HL-60/S4 treated with retinoic acid at 250 ng/mL for 4 days and 3 days (cell line): Measurements from ENCODE around the gene ZNF816.
"Not testable (repeated sequence)": the region's sequence is repeated elsewhere in the genome, so short reads cannot be mapped to it uniquely, and the experiment has no call there.

ENCODE experiments used
- in situ Hi-C: fragments of 300-500 bp; cut with MboI; formaldehyde crosslinking; loops from 2 replicates; pipeline ENCODE4 v1.7.0; 2022; ENCODE audit warnings: low sequenced_read_pairs

The ZNF816 gene

DNA sequence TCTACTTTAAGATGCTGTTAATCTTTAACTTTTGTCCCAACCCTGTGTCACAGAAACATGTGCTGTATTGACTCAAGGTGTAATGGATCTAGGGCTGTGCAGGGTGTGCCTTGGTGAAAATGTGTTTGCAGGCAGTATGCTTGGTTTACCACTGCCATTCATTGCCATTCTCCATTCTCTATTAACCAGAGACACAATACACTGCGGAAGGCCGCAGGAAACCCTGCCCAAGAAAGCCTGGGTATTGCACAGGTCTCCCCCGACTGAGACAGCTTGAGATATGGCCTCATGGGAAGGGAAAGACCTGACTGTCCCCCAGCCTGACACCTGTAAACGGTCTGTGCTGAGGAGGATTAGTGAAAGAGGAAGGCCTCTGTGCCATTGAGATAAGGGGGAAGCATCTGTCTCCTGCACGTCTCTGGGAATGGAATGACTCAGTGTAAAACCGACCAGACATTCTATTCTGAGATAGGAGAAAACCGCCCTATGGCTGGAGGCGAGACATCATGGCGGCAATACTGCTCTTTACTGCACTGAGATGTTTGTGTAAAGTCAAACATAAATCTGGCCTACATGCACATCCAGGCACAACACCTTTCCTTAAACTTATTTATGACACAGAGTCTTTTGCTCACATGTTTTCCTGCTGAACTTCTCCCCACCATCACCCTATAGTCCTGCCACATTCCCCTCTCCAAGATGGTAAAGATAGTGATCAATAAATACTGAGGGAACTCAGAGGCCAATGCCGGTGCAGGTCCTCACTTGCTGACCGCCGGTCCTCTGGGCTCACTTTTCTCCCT lies 26.3 kb downstream of the ZNF816 start:
- in situ Hi-C loops, result no loop called here

DNA sequence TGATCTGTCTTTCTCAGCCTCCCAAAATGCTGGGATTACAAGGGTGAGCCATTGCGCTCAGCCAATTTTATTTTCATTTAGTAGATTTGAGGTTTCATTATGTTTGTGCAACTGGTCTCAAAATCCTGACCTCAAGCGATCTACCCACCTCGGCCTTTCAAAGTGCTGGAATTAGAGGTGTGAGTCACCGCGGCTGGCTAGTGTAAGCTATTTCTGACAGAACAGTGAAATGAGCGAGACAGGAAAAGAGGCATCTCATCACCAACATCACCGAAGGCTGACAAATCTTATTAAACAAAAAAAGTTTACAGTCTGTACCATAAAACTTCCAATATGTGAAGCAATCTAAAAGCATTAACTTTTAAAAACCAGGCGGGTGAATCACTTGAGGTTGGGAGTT lies 27.2 kb downstream of the ZNF816 start:
- in situ Hi-C loops, result no loop called here

DNA sequence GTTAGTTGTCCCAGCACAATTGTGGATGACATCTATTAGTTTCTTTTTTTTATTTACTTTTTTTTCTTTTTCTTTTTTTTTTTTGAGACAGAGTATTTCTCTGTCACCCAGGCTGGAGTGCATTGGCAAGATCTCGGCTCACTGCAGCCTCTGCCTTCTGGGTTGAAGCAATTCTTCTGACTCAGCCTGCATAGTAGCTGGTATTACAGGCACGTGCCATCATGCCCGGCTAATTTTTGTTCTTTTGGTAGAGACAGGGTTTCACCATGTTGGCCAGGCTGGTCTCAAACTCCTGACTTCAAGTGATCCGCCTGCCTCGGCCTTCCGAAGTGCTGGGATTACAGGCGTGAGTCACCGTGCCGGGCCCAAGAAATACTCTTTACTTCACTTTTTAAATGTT lies 38.0 kb downstream of the ZNF816 start:
- in situ Hi-C loops, result not testable (repeated sequence)

DNA sequence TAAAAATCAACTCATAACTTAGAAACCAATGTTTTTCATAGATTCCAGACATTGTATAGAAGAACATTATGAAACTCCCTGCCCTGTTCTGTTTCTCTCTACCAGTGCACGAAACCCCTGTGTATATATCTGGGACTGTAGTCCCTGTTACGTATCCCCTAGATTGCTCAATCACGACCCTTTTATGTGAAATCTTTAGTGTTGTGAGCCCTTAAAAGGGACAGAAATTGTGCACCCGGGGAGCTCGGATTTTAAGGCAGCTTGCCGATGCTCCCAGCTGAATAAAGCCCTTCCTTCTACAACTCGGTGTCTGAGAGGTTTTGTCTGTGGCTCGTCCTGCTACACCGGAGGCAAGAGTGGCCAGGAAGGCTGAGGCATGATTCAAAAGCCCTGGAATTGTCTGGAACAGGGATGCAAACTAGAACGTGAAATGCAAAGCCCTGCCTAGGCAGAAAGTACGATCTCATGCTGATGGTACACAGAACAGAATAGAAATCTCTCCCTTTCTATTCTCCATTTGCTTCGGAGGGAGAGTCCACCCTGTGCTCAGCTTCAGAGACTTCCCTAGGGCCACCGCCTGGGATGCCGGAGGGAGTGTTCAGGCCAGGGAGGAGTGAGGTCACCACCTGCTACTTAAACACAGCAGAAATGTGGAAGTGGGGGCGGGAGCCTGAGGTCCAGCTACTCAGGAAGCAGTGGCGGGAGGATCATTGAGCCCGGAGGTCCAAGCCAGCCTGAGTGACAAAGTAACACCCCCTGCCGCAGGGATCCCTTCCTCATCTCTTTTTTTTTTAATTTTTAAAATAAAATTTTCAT lies 38.7 kb downstream of the ZNF816 start:
- in situ Hi-C loops, result no loop called here

GRCh38 chr19:52922841-52923777 lies 39.6 kb downstream of the ZNF816 start, which contains the start of gene ZNF888:
ZNF888 (minus strand) TSS chr19:52923428; CDS start chr19:52917873, 5,555 bp downstream.
- in situ Hi-C loops, result no loop called here

DNA sequence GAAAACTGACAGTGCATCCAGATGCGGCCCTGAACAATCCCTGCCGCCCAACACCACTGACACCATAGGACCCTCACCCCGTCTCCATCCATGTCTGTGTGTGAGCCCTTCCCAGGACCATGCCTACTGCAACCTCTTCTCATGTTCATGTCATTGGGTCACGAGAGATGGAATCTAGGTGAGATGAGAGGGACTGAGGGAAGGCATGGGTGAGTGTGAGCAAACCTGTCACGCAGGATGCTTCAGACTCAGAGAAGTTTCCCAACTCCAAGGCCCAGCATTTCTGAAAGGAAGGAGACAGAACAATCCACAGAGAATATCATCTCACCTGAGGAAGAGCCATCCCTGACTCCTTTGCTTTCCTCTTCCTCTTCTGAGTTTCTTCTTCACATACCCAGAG lies 45.1 kb downstream of the ZNF816 start:
- in situ Hi-C loops, result no loop called here

- in situ Hi-C loops, result no loop called here
Observed at GRCh38 chr19:52910648-52911047, 52.0 kb downstream of the ZNF816 start.

- in situ Hi-C loops, result not testable (repeated sequence)
Observed at GRCh38 chr19:52904052-52904780, 58.5 kb downstream of the ZNF816 start.

DNA sequence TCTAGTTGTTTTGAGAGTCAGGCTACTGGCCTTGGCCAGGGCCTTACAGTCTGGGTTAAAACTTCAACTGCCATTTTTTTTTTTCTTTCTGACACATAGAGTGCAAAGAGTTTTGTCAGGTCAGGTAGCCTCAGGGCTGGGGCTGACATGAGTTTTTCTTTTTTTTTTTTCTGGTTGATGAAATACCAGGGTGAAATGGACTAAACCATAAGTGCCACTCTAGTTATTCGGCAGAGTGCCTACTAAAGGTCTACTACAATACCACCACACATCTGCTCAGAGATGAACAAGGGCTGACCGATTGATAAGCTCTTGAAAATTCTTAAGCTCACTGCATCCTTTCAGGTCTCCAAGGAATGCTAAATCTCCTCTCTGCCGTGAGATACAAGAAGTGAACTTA lies 60.8 kb downstream of the ZNF816 start:
- in situ Hi-C loops, result no loop called here
